Loucy (cell line): ENCODE results near the gene RPL22.

Experiments used
- H2AFZ ChIP-seq: fragments of 200-600 bp; sonication (generic); 2 replicates; pipeline ENCODE4 v1.6.0; 2016; ENCODE audit warnings: antibody characterized with exemption, mild to moderate bottlenecking, low read length, moderate library complexity
- H3F3A ChIP-seq: fragments of 200-600 bp; 2 replicates; pipeline ENCODE4 v1.6.0; 2016; ENCODE audit warnings: antibody characterized with exemption, low read depth, mild to moderate bottlenecking
- H3K27me3 ChIP-seq: fragments of 200-600 bp; sonication (generic); 2 replicates; pipeline ENCODE4 v1.6.1; 2014; ENCODE audit warnings: low read length, mild to moderate bottlenecking; ENCODE audit not compliant: insufficient read depth, poor library complexity, severe bottlenecking
- H3K36me3 ChIP-seq: fragments of 200-600 bp; sonication (generic); 2 replicates; pipeline ENCODE4 v1.6.1; 2016; ENCODE audit warnings: low read length; ENCODE audit not compliant: insufficient read depth
- H3K4me1 ChIP-seq: fragments of 200-600 bp; sonication (generic); 2 replicates; pipeline ENCODE4 v1.5.1; 2014; ENCODE audit warnings: low read length, mild to moderate bottlenecking; ENCODE audit not compliant: insufficient read depth, poor library complexity, severe bottlenecking
- H3K4me2 ChIP-seq: fragments of 200-600 bp; sonication (generic); 2 replicates; pipeline ENCODE4 v1.6.0; 2014; ENCODE audit warnings: antibody characterized with exemption, low read length, low read depth, mild to moderate bottlenecking; ENCODE audit not compliant: poor library complexity, severe bottlenecking
- H3K4me3 ChIP-seq: fragments of 200-600 bp; sonication (generic); 2 replicates; pipeline ENCODE4 v1.5.1; 2014; ENCODE audit warnings: low read length, mild to moderate bottlenecking, mixed read lengths; ENCODE audit not compliant: poor library complexity, severe bottlenecking
- H3K79me2 ChIP-seq: fragments of 200-600 bp; sonication (generic); 2 replicates; pipeline ENCODE4 v1.6.1; 2014; ENCODE audit warnings: low read length; ENCODE audit not compliant: insufficient read depth
- H3K9ac ChIP-seq: fragments of 200-600 bp; sonication (generic); 2 replicates; pipeline ENCODE4 v1.6.0; 2014; ENCODE audit warnings: mild to moderate bottlenecking, low read depth, low read length, moderate library complexity; ENCODE audit not compliant: poor library complexity, severe bottlenecking
- H3K9me2 ChIP-seq: fragments of 200-600 bp; sonication (generic); replicated peaks from 2 replicates; pipeline ENCODE4 v1.6.1; 2016; ENCODE audit warnings: low read depth, low read length, mixed read lengths
- H3K9me3 ChIP-seq: fragments of 200-600 bp; sonication (generic); 2 replicates; pipeline ENCODE4 v1.6.1; 2014; ENCODE audit warnings: mild to moderate bottlenecking, antibody characterized with exemption, low read length, low read depth; ENCODE audit not compliant: insufficient read depth
- H4K20me1 ChIP-seq: fragments of 200-600 bp; sonication (generic); 2 replicates; pipeline ENCODE4 v1.6.0; 2014; ENCODE audit warnings: antibody characterized with exemption, low read length, mild to moderate bottlenecking; ENCODE audit not compliant: insufficient read depth, poor library complexity, severe bottlenecking
- EZH2phosphoT487 ChIP-seq: fragments of 200-600 bp; IDR thresholded peaks from 2 replicates; pipeline ENCODE4 v1.6.1; 2018; ENCODE audit warnings: antibody characterized with exemption, mild to moderate bottlenecking, moderate library complexity, borderline replicate concordance
- TF ChIP-seq, protein P1 (sequence below): fragments of 200-600 bp; sonication (generic); conservative IDR thresholded peaks from 2 replicates; pipeline ENCODE4 v1.5.1; 2014; ENCODE audit warnings: mild to moderate bottlenecking, antibody characterized with exemption, low read length

The RPL22 gene

DNA sequence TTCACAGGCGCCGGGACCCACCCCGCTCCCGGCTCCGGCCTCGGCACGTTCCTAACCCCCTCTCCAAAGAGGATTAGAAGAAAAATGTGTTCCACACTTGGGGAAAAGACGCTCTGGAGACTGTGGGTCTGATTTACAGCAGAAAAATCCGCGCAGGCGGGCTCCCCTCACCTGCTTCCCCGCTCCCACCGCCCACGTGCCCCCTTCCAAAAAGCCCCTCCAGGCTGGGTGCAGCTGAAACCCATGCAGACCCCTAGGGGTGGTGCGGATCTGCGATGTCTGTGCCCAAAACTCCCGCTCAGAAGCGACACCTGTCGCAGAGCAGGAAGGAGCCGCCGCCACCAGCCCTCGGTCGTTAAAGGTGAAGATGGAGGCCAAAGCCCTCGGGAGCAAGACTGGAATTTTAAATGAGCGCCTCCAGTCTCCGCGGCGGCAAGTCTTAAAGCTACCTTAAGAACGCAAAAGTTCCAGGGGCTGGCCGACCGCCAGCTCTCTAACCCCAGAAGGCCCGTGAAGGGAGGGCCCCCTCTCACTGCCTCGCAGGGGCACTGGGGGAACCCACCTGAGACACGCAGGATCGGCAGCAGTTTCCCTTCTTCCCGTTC is 18.6 kb downstream of the RPL22 start:
- Histone ChIP-seq H3K79me2 (peaks cover 8% of the 10 kb centered on the region), H2AFZ (no peak overlapping the region), H3K4me2 (no peak overlapping the region), H4K20me1 (peaks cover 10% of the 10 kb centered on the region), H3K4me3 (no peak overlapping the region), H3K9me3 (no peaks in the 10 kb centered on the region), H3K36me3 (peaks cover 19% of the 10 kb centered on the region), H3K9ac (no peak overlapping the region), H3K27me3 (no peaks in the 10 kb centered on the region), H3F3A (no peaks in the 10 kb centered on the region), H3K9me2 (no peaks in the 10 kb centered on the region), H3K4me1 (no peaks in the 10 kb centered on the region)
- no peak for TF ChIP-seq EZH2phosphoT487
- TF ChIP-seq, protein P1, sequence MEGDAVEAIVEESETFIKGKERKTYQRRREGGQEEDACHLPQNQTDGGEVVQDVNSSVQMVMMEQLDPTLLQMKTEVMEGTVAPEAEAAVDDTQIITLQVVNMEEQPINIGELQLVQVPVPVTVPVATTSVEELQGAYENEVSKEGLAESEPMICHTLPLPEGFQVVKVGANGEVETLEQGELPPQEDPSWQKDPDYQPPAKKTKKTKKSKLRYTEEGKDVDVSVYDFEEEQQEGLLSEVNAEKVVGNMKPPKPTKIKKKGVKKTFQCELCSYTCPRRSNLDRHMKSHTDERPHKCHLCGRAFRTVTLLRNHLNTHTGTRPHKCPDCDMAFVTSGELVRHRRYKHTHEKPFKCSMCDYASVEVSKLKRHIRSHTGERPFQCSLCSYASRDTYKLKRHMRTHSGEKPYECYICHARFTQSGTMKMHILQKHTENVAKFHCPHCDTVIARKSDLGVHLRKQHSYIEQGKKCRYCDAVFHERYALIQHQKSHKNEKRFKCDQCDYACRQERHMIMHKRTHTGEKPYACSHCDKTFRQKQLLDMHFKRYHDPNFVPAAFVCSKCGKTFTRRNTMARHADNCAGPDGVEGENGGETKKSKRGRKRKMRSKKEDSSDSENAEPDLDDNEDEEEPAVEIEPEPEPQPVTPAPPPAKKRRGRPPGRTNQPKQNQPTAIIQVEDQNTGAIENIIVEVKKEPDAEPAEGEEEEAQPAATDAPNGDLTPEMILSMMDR, result no peak

- H3K9me2 ChIP-seq, result no peaks in the 10 kb centered on the region
- peaks cover 4% of the 10 kb centered on the region for H4K20me1 ChIP-seq
- no peaks in the 10 kb centered on the region for H3K9me3 ChIP-seq
- H3K4me3 ChIP-seq, result no peak within 1 kb of the TSS
- TF ChIP-seq, protein P1, result no peak
- no peak for TF ChIP-seq EZH2phosphoT487
- H3K27me3 ChIP-seq, result no peaks in the 10 kb centered on the region
- no peak within 1 kb of the TSS for H3K4me2 ChIP-seq
- H3K4me1 ChIP-seq, result no peaks in the 10 kb centered on the region
- peaks cover 14% of the 10 kb centered on the region; the same call in 1 of the 2 replicates for H3K36me3 ChIP-seq
- no peak within 1 kb of the TSS for H2AFZ ChIP-seq
- peaks cover 3% of the 10 kb centered on the region for H3K79me2 ChIP-seq
- no peak within 1 kb of the TSS for H3K9ac ChIP-seq
- no peaks in the 10 kb centered on the region for H3F3A ChIP-seq
Observed at GRCh38 chr1:6180268-6180706, 19.1 kb downstream of the RPL22 start, which contains the start of gene CHD5. CHD5 (minus strand) TSS chr1:6180321; CDS start chr1:6180023, 298 bp downstream.

- no peak overlapping the region for H3K4me2 ChIP-seq
- H3K4me3 ChIP-seq, result no peak overlapping the region
Observed at GRCh38 chr1:6179564-6180175, 19.7 kb downstream of the RPL22 start.

More at GRCh38 chr1:6179564-6180175, 19.7 kb downstream of the RPL22 start:
- H3K4me1 ChIP-seq, result no peaks in the 10 kb centered on the region
- no peak overlapping the region for H2AFZ ChIP-seq
- no peak overlapping the region for H3K9ac ChIP-seq
- no peaks in the 10 kb centered on the region for H3F3A ChIP-seq
- no peaks in the 10 kb centered on the region for H4K20me1 ChIP-seq
- no peaks in the 10 kb centered on the region for H3K27me3 ChIP-seq
- H3K9me3 ChIP-seq, result no peaks in the 10 kb centered on the region
- peaks cover 8% of the 10 kb centered on the region; the same call in 1 of the 2 replicates for H3K36me3 ChIP-seq
- no peaks in the 10 kb centered on the region; the same call in 1 of the 2 replicates for H3K79me2 ChIP-seq
- H3K9me2 ChIP-seq, result no peaks in the 10 kb centered on the region
- TF ChIP-seq EZH2phosphoT487, result no peak
